ENCODE results near the gene RASAL1. TPM values are rescaled to one million over a fixed set of nuclear protein-coding genes. Genes with fewer than 3 reads are reported as not detected.

RASAL1 gene
- total and polyA plus RNA-seq, 7 donors = 0.89 TPM; not detected in 6

- TF ChIP-seq, protein P1, sequence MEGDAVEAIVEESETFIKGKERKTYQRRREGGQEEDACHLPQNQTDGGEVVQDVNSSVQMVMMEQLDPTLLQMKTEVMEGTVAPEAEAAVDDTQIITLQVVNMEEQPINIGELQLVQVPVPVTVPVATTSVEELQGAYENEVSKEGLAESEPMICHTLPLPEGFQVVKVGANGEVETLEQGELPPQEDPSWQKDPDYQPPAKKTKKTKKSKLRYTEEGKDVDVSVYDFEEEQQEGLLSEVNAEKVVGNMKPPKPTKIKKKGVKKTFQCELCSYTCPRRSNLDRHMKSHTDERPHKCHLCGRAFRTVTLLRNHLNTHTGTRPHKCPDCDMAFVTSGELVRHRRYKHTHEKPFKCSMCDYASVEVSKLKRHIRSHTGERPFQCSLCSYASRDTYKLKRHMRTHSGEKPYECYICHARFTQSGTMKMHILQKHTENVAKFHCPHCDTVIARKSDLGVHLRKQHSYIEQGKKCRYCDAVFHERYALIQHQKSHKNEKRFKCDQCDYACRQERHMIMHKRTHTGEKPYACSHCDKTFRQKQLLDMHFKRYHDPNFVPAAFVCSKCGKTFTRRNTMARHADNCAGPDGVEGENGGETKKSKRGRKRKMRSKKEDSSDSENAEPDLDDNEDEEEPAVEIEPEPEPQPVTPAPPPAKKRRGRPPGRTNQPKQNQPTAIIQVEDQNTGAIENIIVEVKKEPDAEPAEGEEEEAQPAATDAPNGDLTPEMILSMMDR (IDR thresholded peaks at IDR 0.05) = no peak
- intact Hi-C loops (cut with DNase I) = no loop called here
- DNase-seq = no peak
Observed at GRCh38 chr12:113138826-113139225, 3.3 kb upstream of the RASAL1 start.

GRCh38 chr12:113137861-113138783 is 2.6 kb upstream of the RASAL1 start:
- TF ChIP-seq, protein P1 (IDR thresholded peaks at IDR 0.05) = no peak
- Histone ChIP-seq H3K27me3 (ENCODE audit: insufficient read depth in 3 of 3, low read length in 2 of 3) (peaks cover 0 to 55% (median 3%) of the 10 kb centered on the region in 3 donors), H3K36me3 (ENCODE audit: insufficient read depth in 1 of 2, low read depth in 1 of 2) (no peaks in the 10 kb centered on the region), H3K27ac (no peak overlapping the region), H3K9me3 (no peaks in the 10 kb centered on the region), H3K4me3 (no peak overlapping the region), H3K4me1 (no peaks in the 10 kb centered on the region)
- WGBS, 3 donors = 76 to 77% (median 76%) methylated on average over 12 of the region's 12 CpGs
- ATAC-seq = no peak
- DNase-seq = no peak
- intact Hi-C loops (cut with DNase I) = no loop called here

More at GRCh38 chr12:113138826-113139225, 3.3 kb upstream of the RASAL1 start:
- ATAC-seq = no peak
- no peaks in the 10 kb centered on the region for H3K36me3 ChIP-seq (ENCODE audit: insufficient read depth in 1 of 2, low read depth in 1 of 2)
- H3K27me3 ChIP-seq (ENCODE audit: insufficient read depth in 3 of 3, low read length in 2 of 3) = peaks cover 0 to 48% (median 2%) of the 10 kb centered on the region in 3 donors
- H3K4me3 ChIP-seq = no peak overlapping the region
- 64 to 74% (median 64%) methylated on average over 3 of the region's 3 CpGs for WGBS, 3 donors
- no peaks in the 10 kb centered on the region for H3K4me1 ChIP-seq
- H3K9me3 ChIP-seq = no peaks in the 10 kb centered on the region
- no peak overlapping the region for H3K27ac ChIP-seq

GRCh38 chr12:113136990-113137511 is 1.5 kb upstream of the RASAL1 start:
- WGBS, 3 donors = 68 to 79% (median 74%) methylated on average over 6 of the region's 6 CpGs
- no peak for DNase-seq
- TF ChIP-seq, protein P1 (IDR thresholded peaks at IDR 0.05) = no peak
- Histone ChIP-seq H3K27ac (no peak overlapping the region), H3K4me3 (no peak overlapping the region), H3K9me3 (no peaks in the 10 kb centered on the region), H3K4me1 (no peaks in the 10 kb centered on the region), H3K27me3 (ENCODE audit: insufficient read depth in 3 of 3, low read length in 2 of 3) (peaks cover 0 to 58% (median 5%) of the 10 kb centered on the region in 3 donors), H3K36me3 (ENCODE audit: insufficient read depth in 1 of 2, low read depth in 1 of 2) (no peaks in the 10 kb centered on the region)
- ATAC-seq = no peak
- intact Hi-C loops (cut with DNase I) = no loop called here

DNA sequence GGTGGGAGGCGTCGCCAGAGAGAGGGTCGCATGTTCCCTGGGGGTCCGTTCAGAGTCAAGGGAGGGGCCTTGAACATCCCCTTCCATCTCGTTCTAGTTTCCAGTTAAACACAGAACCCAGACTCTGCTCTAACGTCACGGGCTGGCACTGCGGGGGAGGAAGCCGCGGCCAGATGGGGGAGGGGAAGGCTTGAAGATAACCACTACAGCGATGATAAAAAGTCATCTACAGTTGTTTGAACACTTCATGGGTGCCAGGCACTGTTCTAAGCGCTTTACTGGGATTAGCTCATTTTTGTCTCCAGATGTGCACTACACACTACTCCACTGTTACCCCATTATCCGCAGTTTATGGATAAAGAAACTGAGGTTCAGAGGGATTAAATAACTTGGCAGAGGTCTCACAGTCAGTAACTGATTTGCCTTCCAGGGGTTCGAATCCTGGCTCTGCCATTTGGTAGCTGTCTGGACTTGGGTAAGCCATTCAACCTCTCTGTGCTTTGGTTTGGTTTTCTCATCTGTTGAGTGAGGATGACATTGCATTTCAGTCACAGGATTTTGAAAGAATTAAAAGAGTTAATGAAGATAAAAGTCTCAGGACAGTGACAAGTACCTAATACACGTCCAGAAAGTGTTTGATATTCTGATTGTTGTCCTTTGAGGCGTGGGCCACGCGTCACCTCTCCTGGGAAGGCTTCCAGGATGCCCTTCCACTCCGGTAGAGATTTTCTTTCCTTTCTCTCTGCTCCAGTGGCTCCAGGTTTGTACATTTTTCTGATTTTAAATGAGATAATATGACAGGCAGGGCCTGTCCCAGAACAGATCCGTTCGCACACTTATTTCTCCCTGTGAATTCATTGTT is 798 bp upstream of the RASAL1 start:
- no peaks in the 10 kb centered on the region for H3K9me3 ChIP-seq
- ATAC-seq (no peak), DNase-seq (no peak)
- no peak overlapping the region for H3K4me3 ChIP-seq
- intact Hi-C loops (cut with DNase I) = no loop called here
- no peaks in the 10 kb centered on the region for H3K4me1 ChIP-seq
- H3K27me3 ChIP-seq (ENCODE audit: insufficient read depth in 3 of 3, low read length in 2 of 3) = peaks cover 0 to 54% (median 5%) of the 10 kb centered on the region in 3 donors
- WGBS, 3 donors = 31 to 32% (median 31%) methylated on average over 21 of the region's 21 CpGs
- TF ChIP-seq, protein P1 (IDR thresholded peaks at IDR 0.05) = no peak
- no peaks in the 10 kb centered on the region for H3K36me3 ChIP-seq (ENCODE audit: insufficient read depth in 1 of 2, low read depth in 1 of 2)
- H3K27ac ChIP-seq = no peak overlapping the region

All from psoas muscle (tissue), 8 donors.